Right lobe of liver (tissue), 4 donors: ENCODE results near the gene TSTD2.
A peak's percentile ranks its signal among the peaks of the same experiment; 100 is the strongest.

Experiments
- CTCF ChIP-seq, 4 donors: fragments of 200-600 bp in 3 of 4; fragments of 450-650 bp in 1 of 4; IDR thresholded peaks; one replicate each; pipeline versions ENCODE4 v1.5.1 to v1.8.0; 2016 to 2022; ENCODE audit warnings: antibody characterized with exemption in 4 of 4, mild to moderate bottlenecking in 2 of 4
- POLR2A ChIP-seq: fragments of 450-650 bp; IDR thresholded peaks from one replicate; pipeline ENCODE4 v1.6.1; 2017; ENCODE audit warnings: antibody characterized with exemption, mild to moderate bottlenecking
- donor health status: DM: no; HTN: no; CAD: no.
- donor health status: DM: no; HTN: no; CAD: no.
- donor health status: DM: no; HTN: yes; CAD: no.

GRCh38 chr9:97556721-97557605 is 76.2 kb downstream of the TSTD2 start:
- TF ChIP-seq CTCF (IDR thresholded peaks at IDR 0.05) (peak in 2 of 4 donors; percentile 27 to 34), POLR2A (no peak)
